K562 (cell line): ENCODE data around the gene HCAR2. TPM values are rescaled to one million over a fixed set of nuclear protein-coding genes. Genes with fewer than 3 reads are reported as not detected.

ENCODE experiments used
- ATAC-seq: fragments of 200-7000 bp; cut with Tn5 transposase; 3 replicates; pipeline ENCODE4 v1.9.1; 2020; ENCODE audit warnings: moderate library complexity
- BruUV-seq: library from RNA; stranded (reverse); fragments of 400-500 nt; replicated peaks from 2 replicates; lab custom pipeline; 2021; lab: Mats Ljungman, UMichigan
- CTCF ChIA-PET: fragments of 300-600 bp; formaldehyde crosslinking; extraction: SDS; loops from one replicate; lab custom pipeline; 2021; ENCODE audit warnings: low intra/inter-chr PET ratio; lab: Yijun Ruan, JAX
- POLR2A ChIA-PET: fragments of 300-600, 350-650 bp; sonication (Branson Sonifier 250); formaldehyde crosslinking; extraction: SDS; loops from one replicate; lab custom pipeline; 2021; ENCODE audit warnings: antibody characterized with exemption, inconsistent platforms; lab: Yijun Ruan, JAX
- DNase-seq, 4 experiments: peaks; one replicate each; pipeline versions ENCODE4 v3.0.0 to v3.0.0-alpha.2; 2011 to 2018; ENCODE audit warnings: low spot score in 3 of 4, mixed read lengths in 3 of 4; ENCODE audit errors: extremely low read depth in 1 of 4
- FAIRE-seq: peaks from 2 replicates; lab custom pipeline; 2011; peaks lifted over from hg19 to GRCh38; lab: Jason Lieb, UNC
- H2AFZ ChIP-seq: 2 replicates; pipeline ENCODE4 v1.6.0; 2011; ENCODE audit warnings: low read depth, low read length, control low read depth, inconsistent platforms
- H3K27ac ChIP-seq: fragments of 200-600 bp; 3 replicates; pipeline ENCODE4 v1.8.0; 2011; ENCODE audit warnings: low read depth, mild to moderate bottlenecking, control low read depth, inconsistent platforms, low read length, moderate library complexity, mixed read lengths; ENCODE audit errors: extremely low read depth
- H3K27me3 ChIP-seq, 2 experiments: fragments of 300-600 bp in 1 of 2; 2 replicates in 1 of 2; 3 replicates in 1 of 2; pipeline versions ENCODE4 v1.6.0 to v1.8.0; 2011; ENCODE audit warnings: inconsistent platforms in 2 of 2, low read length in 2 of 2, mild to moderate bottlenecking in 1 of 2, mixed read lengths in 1 of 2, moderate library complexity in 1 of 2; ENCODE audit not compliant: control insufficient read depth in 2 of 2, insufficient read depth in 2 of 2
- H3K36me3 ChIP-seq: fragments of 300-600 bp; 3 replicates; pipeline ENCODE4 v1.8.0; 2011; ENCODE audit warnings: mild to moderate bottlenecking, low read length, inconsistent platforms; ENCODE audit not compliant: control insufficient read depth, insufficient read depth
- H3K4me1 ChIP-seq, 2 experiments: fragments of 200-600 bp in 1 of 2; replicated peaks in 1 of 2; 2 replicates in 1 of 2; 3 replicates in 1 of 2; pipeline versions ENCODE4 v1.5.1 to v1.8.0; 2011; ENCODE audit warnings: inconsistent platforms in 2 of 2, low read length in 2 of 2, mild to moderate bottlenecking in 1 of 2, mixed read lengths in 1 of 2, moderate library complexity in 1 of 2; ENCODE audit not compliant: control insufficient read depth in 2 of 2, insufficient read depth in 2 of 2
- H3K4me2 ChIP-seq: 2 replicates; pipeline ENCODE4 v1.6.1; 2011; ENCODE audit warnings: low read length, control low read depth, inconsistent platforms, mixed read lengths; ENCODE audit not compliant: insufficient read depth
- H3K4me3 ChIP-seq: fragments of 200-600 bp; sonication (generic), shearing (Covaris generic); 2 replicates; pipeline ENCODE4 v1.5.1; 2016; ENCODE audit warnings: control low read depth, inconsistent platforms
- H3K79me2 ChIP-seq: fragments of 200-600 bp; 3 replicates; pipeline ENCODE4 v1.8.0; 2011; ENCODE audit warnings: low read length, inconsistent platforms; ENCODE audit not compliant: control insufficient read depth, insufficient read depth
- H3K9ac ChIP-seq, 2 experiments: 2 replicates each; pipeline versions ENCODE4 v1.6.0 to v1.6.1; 2011; ENCODE audit warnings: low read depth in 2 of 2, low read length in 2 of 2, control low read depth in 1 of 2, inconsistent platforms in 1 of 2, mild to moderate bottlenecking in 1 of 2, mixed read lengths in 1 of 2; ENCODE audit not compliant: insufficient read depth in 1 of 2
- H3K9me1 ChIP-seq: one replicate; pipeline ENCODE4 v1.6.0; 2011; ENCODE audit warnings: inconsistent platforms, mild to moderate bottlenecking, low read length, moderate library complexity; ENCODE audit not compliant: control insufficient read depth, insufficient read depth
- H3K9me3 ChIP-seq: replicated peaks from 2 replicates; pipeline ENCODE4 v1.5.1; 2011; ENCODE audit warnings: low read depth, low read length, inconsistent platforms; ENCODE audit not compliant: control insufficient read depth, insufficient read depth
- H4K20me1 ChIP-seq: replicated peaks from 2 replicates; pipeline ENCODE4 v1.6.1; 2011; ENCODE audit warnings: low read length, inconsistent platforms, mixed read lengths; ENCODE audit not compliant: control insufficient read depth, insufficient read depth
- BACH1 ChIP-seq: fragments of 200-800 bp; sonication (Bioruptor generic); IDR thresholded peaks from 2 replicates; pipeline ENCODE4 v1.6.1; 2016; ENCODE audit warnings: missing genetic modification characterization, missing compliant biosample characterization
- FOXM1 ChIP-seq, 2 experiments: fragments of 450-650 bp in 1 of 2; sonication (generic) in 1 of 2; formaldehyde crosslinking in 1 of 2; IDR thresholded peaks; 2 replicates each; pipeline versions ENCODE4 v1.6.1 to v1.9.0; 2017 to 2022; ENCODE audit warnings: low read depth in 2 of 2, mild to moderate bottlenecking in 2 of 2, missing genetic modification reagents in 1 of 2, moderate library complexity in 1 of 2
- KLF16 ChIP-seq: IDR thresholded peaks from 2 replicates; pipeline ENCODE4 v1.6.1; 2016; ENCODE audit warnings: antibody characterized with exemption
- PPARD ChIP-seq: fragments of 250-450 bp; sonication (Bioruptor Pico); IDR thresholded peaks from 2 replicates; pipeline ENCODE4 v1.8.0; 2022; ENCODE audit warnings: inconsistent platforms, mild to moderate bottlenecking, moderate library complexity
- RFX5 ChIP-seq: IDR thresholded peaks from 2 replicates; pipeline ENCODE4 v1.6.1; 2011; ENCODE audit warnings: low read depth, mild to moderate bottlenecking, improper control_type of control experiment, low read length
- SRSF1 ChIP-seq: fragments of 200-400 bp; formaldehyde crosslinking; IDR thresholded peaks from 2 replicates; pipeline ENCODE4 v1.6.1; 2017; ENCODE audit warnings: mild to moderate bottlenecking, low read depth, low read length, moderate library complexity
- TAF9B ChIP-seq: fragments of 450-650 bp; IDR thresholded peaks from 2 replicates; pipeline ENCODE4 v1.6.1; 2018; ENCODE audit warnings: mild to moderate bottlenecking; ENCODE audit not compliant: partially characterized antibody
- TRIM24 ChIP-seq, 2 experiments: fragments of 450-650 bp; IDR thresholded peaks; 2 replicates each; pipeline ENCODE4 v1.6.1; 2016
- ZBTB11 ChIP-seq, 3 experiments: fragments of 200-800 bp in 1 of 3; fragments of 250-450 bp in 1 of 3; fragments of 450-650 bp in 1 of 3; sonication (Bioruptor Pico) in 1 of 3; sonication (Bioruptor generic) in 1 of 3; formaldehyde crosslinking in 1 of 3; IDR thresholded peaks; 2 replicates each; pipeline versions ENCODE4 v1.6.1 to v1.8.0; 2016 to 2022; ENCODE audit warnings: mild to moderate bottlenecking in 2 of 3, missing genetic modification characterization in 2 of 3, missing compliant biosample characterization in 1 of 3, moderate library complexity in 1 of 3
- ZKSCAN3 ChIP-seq: fragments of 250-450 bp; sonication (Bioruptor Pico); IDR thresholded peaks from 2 replicates; pipeline ENCODE4 v1.4.0; 2020
- ZNF146 ChIP-seq: IDR thresholded peaks from one replicate; pipeline ENCODE4 v1.6.1; 2018; ENCODE audit warnings: missing compliant biosample characterization; ENCODE audit not compliant: unreplicated experiment
- ZNF408 ChIP-seq: fragments of 250-450 bp; sonication (Bioruptor Pico); IDR thresholded peaks from 2 replicates; pipeline ENCODE4 v1.4.0; 2020; ENCODE audit warnings: low read depth, mild to moderate bottlenecking, moderate library complexity
- ZNF431 ChIP-seq: sonication (generic); formaldehyde crosslinking; IDR thresholded peaks from 2 replicates; pipeline ENCODE4 v1.8.0; 2022; ENCODE audit warnings: mild to moderate bottlenecking, missing genetic modification reagents
- ZNF583 ChIP-seq: fragments of 250-450 bp; sonication (Bioruptor Pico); IDR thresholded peaks from 2 replicates; pipeline ENCODE4 v1.4.0; 2020
- ZNF586 ChIP-seq: fragments of 450-650 bp; formaldehyde crosslinking; conservative IDR thresholded peaks from 2 replicates; pipeline ENCODE4 v1.4.0; 2020; ENCODE audit warnings: mild to moderate bottlenecking, moderate library complexity
- ZNF696 ChIP-seq: fragments of 250-450 bp; sonication (Bioruptor Pico); conservative IDR thresholded peaks from 2 replicates; pipeline ENCODE4 v1.4.0; 2020; ENCODE audit warnings: mild to moderate bottlenecking, moderate library complexity
- ZNF717 ChIP-seq: fragments of 250-450 bp; sonication (Bioruptor Pico); IDR thresholded peaks from 2 replicates; pipeline ENCODE4 v1.5.0; 2021
- WGBS: fragments of 100-300 bp; shearing (Covaris generic); methylation state at CpG from one replicate; pipeline ENCODE4 v1.1.6; 2016; ENCODE audit warnings: low coverage, mixed read lengths; ENCODE audit not compliant: insufficient coverage; ENCODE audit errors: missing lambda C conversion rate; 5-methylcytosine and 5-hydroxymethylcytosine counted together
- in situ Hi-C: fragments of 300-500 bp; cut with MboI; formaldehyde crosslinking; loops from 4 replicates; pipeline ENCODE4 v1.15.0; 2018; ENCODE audit warnings: inconsistent platforms, mixed read lengths
- intact Hi-C: fragments of 100-400 bp; cut with micrococcal nuclease; formaldehyde crosslinking; loops from 2 replicates; pipeline ENCODE4 v1.14.2; 2022
- polyA plus RNA-seq, 8 experiments: library from polyadenylated mRNA; depleted of rRNA in 4 of 8; stranded (reverse) in 5 of 8; unstranded in 3 of 8; fragments of >200 nt; fragmentation: Nextera tagmentation in 2 of 8; fragmentation: Illumina TruSeq in 1 of 8; extraction: Ambion mirVana in 2 of 8; extraction: Trizol in 1 of 8; gene quantifications; 2 replicates each; pipeline versions ENCODE4 v1.2.1 to v1.2.3, GENCODE V29; 2011 to 2014; ENCODE audit warnings: inconsistent platforms in 1 of 8, missing spikeins in 1 of 8
- total RNA-seq, 7 experiments: library from RNA; depleted of rRNA in 6 of 7; stranded (reverse); fragments of >200 nt in 6 of 7; fragmentation: Illumina TruSeq in 2 of 7; extraction: Trizol in 2 of 7; gene quantifications; 2 replicates each; pipeline versions ENCODE4 v1.2.1 to v1.2.3, GENCODE V29; 2011 to 2021; ENCODE audit warnings: low replicate concordance in 1 of 7
- TF ChIP-seq, protein P1 (sequence below): sonication (generic); formaldehyde crosslinking; IDR thresholded peaks from 2 replicates; pipeline ENCODE4 v1.5.0; 2020; ENCODE audit warnings: missing genetic modification reagents

The HCAR2 gene
- total and polyA plus RNA-seq, 9 of the 15 experiments (the other 6 are each of a cell fraction or from before 2014, with no cell fraction given) = not detected

GRCh38 chr12:122722387-122722786 is 19.2 kb upstream of the HCAR2 start:
- WGBS = 0% methylated on average over 1 of the region's 1 CpG
- H3K79me2 ChIP-seq = no peaks in the 10 kb centered on the region
- peaks cover 0 to 1% of the 10 kb centered on the region in 2 experiments; a peak in 1 of 5 replicates for H3K27me3 ChIP-seq
- ChIA-PET CTCF (no interaction called here), POLR2A (interaction anchor here (1.1 kb wide), 1 partner anchor 13 kb away, joined by 3 read pairs; no protein-coding TSS in a partner anchor)
- H3K4me2 ChIP-seq = no peak overlapping the region
- no peak overlapping the region for H2AFZ ChIP-seq
- no peaks in the 10 kb centered on the region for H3K36me3 ChIP-seq
- H3K4me3 ChIP-seq = no peak overlapping the region
- peaks cover 0 to 8% of the 10 kb centered on the region in 2 experiments; a peak in 1 of 5 replicates for H3K4me1 ChIP-seq
- H3K9me1 ChIP-seq = no peaks in the 10 kb centered on the region
- DNase-seq = no peak
- no peak overlapping the region for H3K9ac ChIP-seq
- ATAC-seq = no peak
- H4K20me1 ChIP-seq = peaks cover 3% of the 10 kb centered on the region; the same call in 1 of the 2 replicates
- no TSS peak for BruUV-seq
- intact Hi-C loops (no loop called here), in situ Hi-C loops (no loop called here)
- no peak overlapping the region for H3K27ac ChIP-seq
- no peak for FAIRE-seq
- H3K9me3 ChIP-seq = no peaks in the 10 kb centered on the region
- TF ChIP-seq ZBTB11 (CRISPR knock-in tag; IDR thresholded peaks at IDR 0.05) (no peak), ZNF146 (CRISPR knock-in tag) (no peak), PPARD (no peak), TRIM24 (IDR thresholded peaks at IDR 0.05) (no peak), ZKSCAN3 (CRISPR knock-in tag) (no peak), TAF9B (no peak), SRSF1 (no peak), KLF16 (no peak), ZNF696 (no peak), ZNF586 (CRISPR knock-in tag) (no peak), ZNF408 (CRISPR knock-in tag) (no peak), FOXM1 (IDR thresholded peaks at IDR 0.05; ENCODE audit: low read depth) (no peak), FOXM1 (CRISPR knock-in tag; IDR thresholded peaks at IDR 0.05; ENCODE audit: low read depth) (no peak), ZNF717 (CRISPR knock-in tag) (no peak), ZNF431 (CRISPR knock-in tag) (no peak), ZNF583 (CRISPR knock-in tag) (no peak), BACH1 (tag) (no peak), RFX5 (no peak)
- TF ChIP-seq, protein P1, sequence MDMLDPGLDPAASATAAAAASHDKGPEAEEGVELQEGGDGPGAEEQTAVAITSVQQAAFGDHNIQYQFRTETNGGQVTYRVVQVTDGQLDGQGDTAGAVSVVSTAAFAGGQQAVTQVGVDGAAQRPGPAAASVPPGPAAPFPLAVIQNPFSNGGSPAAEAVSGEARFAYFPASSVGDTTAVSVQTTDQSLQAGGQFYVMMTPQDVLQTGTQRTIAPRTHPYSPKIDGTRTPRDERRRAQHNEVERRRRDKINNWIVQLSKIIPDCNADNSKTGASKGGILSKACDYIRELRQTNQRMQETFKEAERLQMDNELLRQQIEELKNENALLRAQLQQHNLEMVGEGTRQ = no peak
